Lung (tissue), 12 donors: Measurements from ENCODE around the gene PGM1. TPM values are rescaled to one million over a fixed set of nuclear protein-coding genes. Genes with fewer than 3 reads are reported as not detected.

Experiments used
- ATAC-seq: fragments of 200-7000 bp; cut with Tn5 transposase; one replicate; pipeline ENCODE4 v1.9.1; 2020; ENCODE audit warnings: moderate number of reproducible peaks; ENCODE audit not compliant: insufficient read depth, low FRiP score
- DNase-seq, 3 donors: peaks; one replicate each; pipeline ENCODE4 v3.0.0-alpha.2; 2013 to 2017
- H3K27ac ChIP-seq, 2 donors: one replicate each; pipeline ENCODE4 v1.5.1; 2013; ENCODE audit warnings: mild to moderate bottlenecking in 2 of 2, moderate library complexity in 2 of 2, control low read depth in 1 of 2, inconsistent platforms in 1 of 2, low read depth in 1 of 2, low read length in 1 of 2
- H3K27me3 ChIP-seq, 3 donors: one replicate each; pipeline ENCODE4 v1.5.1; 2013; ENCODE audit warnings: low read length in 2 of 3; ENCODE audit not compliant: control insufficient read depth in 3 of 3, insufficient read depth in 3 of 3
- H3K36me3 ChIP-seq, 4 donors: one replicate each; pipeline ENCODE4 v1.5.1; 2013; ENCODE audit warnings: low read length in 4 of 4, mild to moderate bottlenecking in 1 of 4, moderate library complexity in 1 of 4; ENCODE audit not compliant: control insufficient read depth in 4 of 4, insufficient read depth in 4 of 4
- H3K4me1 ChIP-seq, 5 donors: one replicate each; pipeline ENCODE4 v1.5.1; 2013; ENCODE audit warnings: low read length in 5 of 5, mild to moderate bottlenecking in 2 of 5, moderate library complexity in 1 of 5; ENCODE audit not compliant: control insufficient read depth in 5 of 5, insufficient read depth in 5 of 5
- H3K4me3 ChIP-seq: one replicate; pipeline ENCODE4 v1.5.1; 2013; ENCODE audit warnings: mild to moderate bottlenecking, control low read depth, moderate library complexity
- H3K9ac ChIP-seq, 2 donors: one replicate each; pipeline ENCODE4 v1.5.1; 2013; ENCODE audit warnings: low read length in 2 of 2, control low read depth in 1 of 2; ENCODE audit not compliant: insufficient read depth in 1 of 2
- H3K9me3 ChIP-seq, 4 donors: one replicate each; pipeline ENCODE4 v1.5.1; 2013; ENCODE audit warnings: low read length in 3 of 4, mild to moderate bottlenecking in 1 of 4, moderate library complexity in 1 of 4; ENCODE audit not compliant: control insufficient read depth in 4 of 4, insufficient read depth in 3 of 4
- WGBS, 2 donors: extraction: QIAGEN DNeasy Blood & Tissue Kit; methylation state at CpG; one replicate each; pipeline ENCODE4 v1.1.7; 2013; 5-methylcytosine and 5-hydroxymethylcytosine counted together
- polyA plus RNA-seq, 2 donors: library from polyadenylated mRNA; stranded (reverse); fragments of 200-250 nt; gene quantifications; one replicate each; pipeline ENCODE4 v1.2.1, GENCODE V29; 2013
- total RNA-seq, 2 donors: library from RNA; depleted of rRNA in 1 of 2; stranded (reverse); fragments of >200 nt in 1 of 2; gene quantifications; one replicate each; pipeline ENCODE4 v1.2.1, GENCODE V29; 2014 to 2021
- TF ChIP-seq, protein P1 (sequence below): IDR thresholded peaks from 2 replicates; pipeline ENCODE4 v1.5.1; 2012; ENCODE audit warnings: mild to moderate bottlenecking; ENCODE audit errors: control extremely low read depth, extremely low read depth
- donor health status: control.
- donor health status: control.
- donor health status: Bipolar disorder and iron deficiency.
- donor health status: healthy.
- donor health status: DM: yes; HTN: yes; CAD: no.

PGM1 gene
- total and polyA plus RNA-seq, 4 donors, result 9.1 to 53.8 (median 34.8) TPM

DNA sequence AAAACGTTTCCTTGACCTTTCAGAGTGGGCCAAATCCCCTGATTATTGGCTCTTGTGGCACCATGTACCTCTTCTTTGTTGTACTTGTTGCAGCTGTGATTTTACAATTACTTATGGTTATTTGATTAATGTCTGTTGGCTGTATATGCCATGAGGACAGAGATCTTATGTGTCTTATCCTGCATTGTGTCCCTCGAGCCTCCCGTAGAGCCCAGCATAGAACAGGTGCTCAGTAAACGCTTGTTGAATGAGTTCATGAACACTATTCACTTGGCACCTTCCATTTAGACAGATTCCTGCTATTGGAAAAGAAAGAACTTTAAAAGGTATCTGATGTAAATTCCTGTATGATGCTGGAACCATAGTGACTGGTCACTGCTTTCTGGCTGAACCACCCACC lies 48.4 kb downstream of the PGM1 start:
- Histone ChIP-seq H3K27ac (no peak overlapping the region), H3K36me3 (peaks cover 0 to 11% (median 5%) of the 10 kb centered on the region in 4 donors), H3K4me3 (no peak overlapping the region), H3K27me3 (no peaks in the 10 kb centered on the region), H3K4me1 (peaks cover 0 to 46% (median 19%) of the 10 kb centered on the region in 5 donors), H3K9ac (no peak overlapping the region), H3K9me3 (no peaks in the 10 kb centered on the region)
- TF ChIP-seq, protein P1, sequence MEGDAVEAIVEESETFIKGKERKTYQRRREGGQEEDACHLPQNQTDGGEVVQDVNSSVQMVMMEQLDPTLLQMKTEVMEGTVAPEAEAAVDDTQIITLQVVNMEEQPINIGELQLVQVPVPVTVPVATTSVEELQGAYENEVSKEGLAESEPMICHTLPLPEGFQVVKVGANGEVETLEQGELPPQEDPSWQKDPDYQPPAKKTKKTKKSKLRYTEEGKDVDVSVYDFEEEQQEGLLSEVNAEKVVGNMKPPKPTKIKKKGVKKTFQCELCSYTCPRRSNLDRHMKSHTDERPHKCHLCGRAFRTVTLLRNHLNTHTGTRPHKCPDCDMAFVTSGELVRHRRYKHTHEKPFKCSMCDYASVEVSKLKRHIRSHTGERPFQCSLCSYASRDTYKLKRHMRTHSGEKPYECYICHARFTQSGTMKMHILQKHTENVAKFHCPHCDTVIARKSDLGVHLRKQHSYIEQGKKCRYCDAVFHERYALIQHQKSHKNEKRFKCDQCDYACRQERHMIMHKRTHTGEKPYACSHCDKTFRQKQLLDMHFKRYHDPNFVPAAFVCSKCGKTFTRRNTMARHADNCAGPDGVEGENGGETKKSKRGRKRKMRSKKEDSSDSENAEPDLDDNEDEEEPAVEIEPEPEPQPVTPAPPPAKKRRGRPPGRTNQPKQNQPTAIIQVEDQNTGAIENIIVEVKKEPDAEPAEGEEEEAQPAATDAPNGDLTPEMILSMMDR, result no peak
- DNase-seq, result no peak
- 90 to 95% methylated on average over 4 of the region's 4 CpGs for WGBS, 2 donors
- ATAC-seq, result no peak

DNA sequence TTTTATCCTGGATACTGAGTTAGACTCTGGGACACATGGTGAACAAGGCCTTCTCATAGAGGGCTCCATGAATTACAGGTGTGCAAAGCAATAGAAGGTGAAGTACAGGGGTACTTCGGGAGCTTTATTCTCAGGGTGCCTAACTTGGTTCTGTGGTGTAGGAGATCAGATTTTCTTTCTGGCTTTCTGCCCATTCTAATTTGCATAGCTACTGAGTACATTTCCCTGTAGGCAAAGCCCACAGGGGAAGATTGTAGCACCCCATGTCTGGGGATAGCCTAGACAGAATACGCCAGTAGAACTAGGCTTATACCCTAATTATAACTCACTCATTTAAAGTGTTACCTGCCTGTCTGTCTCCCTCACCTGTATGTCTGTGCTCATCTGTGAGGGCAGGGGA lies 49.7 kb downstream of the PGM1 start:
- no peak overlapping the region for H3K9ac ChIP-seq
- no peaks in the 10 kb centered on the region for H3K9me3 ChIP-seq
- H3K27me3 ChIP-seq, result no peaks in the 10 kb centered on the region
- no peak overlapping the region for H3K27ac ChIP-seq
- DNase-seq (no peak), ATAC-seq (no peak)
- 98% methylated on average over 2 of the region's 2 CpGs for WGBS, 2 donors
- peaks cover 0 to 8% (median 5%) of the 10 kb centered on the region in 4 donors for H3K36me3 ChIP-seq
- H3K4me1 ChIP-seq, result peaks cover 0 to 46% (median 19%) of the 10 kb centered on the region in 5 donors
- no peak overlapping the region for H3K4me3 ChIP-seq
- TF ChIP-seq, protein P1, result no peak

GRCh38 chr1:63643517-63643916 lies 50.3 kb downstream of the PGM1 start:
- H3K4me3 ChIP-seq, result no peak overlapping the region
- peaks cover 0 to 7% (median 4%) of the 10 kb centered on the region in 4 donors for H3K36me3 ChIP-seq
- no peaks in the 10 kb centered on the region for H3K9me3 ChIP-seq
- DNase-seq, result no peak
- H3K4me1 ChIP-seq, result peaks cover 0 to 46% (median 19%) of the 10 kb centered on the region in 5 donors
- H3K27me3 ChIP-seq, result no peaks in the 10 kb centered on the region
- H3K9ac ChIP-seq, result no peak overlapping the region
- peak overlapping the region in 1 of 2 donors; percentile 49 for H3K27ac ChIP-seq
- ATAC-seq, result no peak
- TF ChIP-seq, protein P1, result no peak
- 94 to 98% methylated on average over 3 of the region's 3 CpGs for WGBS, 2 donors

GRCh38 chr1:63643926-63644325 lies 50.7 kb downstream of the PGM1 start:
- ATAC-seq (no peak), DNase-seq (peak; percentile 37 to 73 (median 47))
- WGBS, 2 donors, result 62 to 73% methylated on average over 3 of the region's 3 CpGs
- Histone ChIP-seq H3K36me3 (peaks cover 0 to 4% (median 3%) of the 10 kb centered on the region in 4 donors), H3K27ac (no peak overlapping the region), H3K9ac (no peak overlapping the region), H3K4me1 (peaks cover 0 to 46% (median 15%) of the 10 kb centered on the region in 5 donors), H3K9me3 (no peaks in the 10 kb centered on the region), H3K4me3 (no peak overlapping the region), H3K27me3 (no peaks in the 10 kb centered on the region)
- TF ChIP-seq, protein P1, result no peak
